ENCODE measurements around the gene PIP5KL1.

DNA sequence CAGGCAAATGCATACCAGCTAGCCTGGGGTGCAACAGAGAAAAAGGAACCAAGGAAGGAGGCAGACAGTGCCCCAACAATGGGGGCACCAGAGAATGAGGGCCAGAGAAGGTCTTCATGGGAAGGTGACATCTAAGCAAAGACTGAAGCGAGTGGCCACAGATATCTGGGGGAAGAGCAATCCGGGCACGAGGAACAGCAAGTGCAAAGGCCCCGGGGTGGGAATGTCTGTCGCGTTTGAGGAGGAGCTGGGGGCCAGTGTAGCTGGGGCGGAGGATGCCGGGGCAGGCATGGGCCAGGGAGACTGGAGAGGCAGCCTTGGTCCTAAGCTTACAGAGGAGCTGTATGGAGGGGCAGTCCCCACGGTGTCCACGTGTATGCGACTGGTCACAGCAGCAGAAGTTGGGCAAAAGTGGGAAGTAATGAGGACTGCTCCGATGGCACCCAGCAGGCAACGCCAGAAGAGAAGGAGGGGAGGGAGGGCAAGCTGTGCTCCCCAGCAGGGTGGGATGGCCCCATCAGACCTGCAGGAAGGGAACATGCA, 31.1 kb upstream of the PIP5KL1 start:
- no peak for TF ChIP-seq MYC (IDR thresholded peaks at IDR 0.05; ENCODE audit: low read depth, low read length)
- TF ChIP-seq, protein P1, sequence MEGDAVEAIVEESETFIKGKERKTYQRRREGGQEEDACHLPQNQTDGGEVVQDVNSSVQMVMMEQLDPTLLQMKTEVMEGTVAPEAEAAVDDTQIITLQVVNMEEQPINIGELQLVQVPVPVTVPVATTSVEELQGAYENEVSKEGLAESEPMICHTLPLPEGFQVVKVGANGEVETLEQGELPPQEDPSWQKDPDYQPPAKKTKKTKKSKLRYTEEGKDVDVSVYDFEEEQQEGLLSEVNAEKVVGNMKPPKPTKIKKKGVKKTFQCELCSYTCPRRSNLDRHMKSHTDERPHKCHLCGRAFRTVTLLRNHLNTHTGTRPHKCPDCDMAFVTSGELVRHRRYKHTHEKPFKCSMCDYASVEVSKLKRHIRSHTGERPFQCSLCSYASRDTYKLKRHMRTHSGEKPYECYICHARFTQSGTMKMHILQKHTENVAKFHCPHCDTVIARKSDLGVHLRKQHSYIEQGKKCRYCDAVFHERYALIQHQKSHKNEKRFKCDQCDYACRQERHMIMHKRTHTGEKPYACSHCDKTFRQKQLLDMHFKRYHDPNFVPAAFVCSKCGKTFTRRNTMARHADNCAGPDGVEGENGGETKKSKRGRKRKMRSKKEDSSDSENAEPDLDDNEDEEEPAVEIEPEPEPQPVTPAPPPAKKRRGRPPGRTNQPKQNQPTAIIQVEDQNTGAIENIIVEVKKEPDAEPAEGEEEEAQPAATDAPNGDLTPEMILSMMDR (IDR thresholded peaks at IDR 0.05; ENCODE audit: extremely low read depth in 1 of 2, insufficient read depth in 1 of 2, low read depth in 1 of 2, low read length in 2 of 2) = no peak
- TF ChIP-seq POLR2A (IDR thresholded peaks at IDR 0.05; ENCODE audit: low read depth, low read length) = no peak
- no peak for TF ChIP-seq JUN (IDR thresholded peaks at IDR 0.05; ENCODE audit: borderline replicate concordance, insufficient read depth, insufficient read length, low read depth)
- TF ChIP-seq, protein P2, sequence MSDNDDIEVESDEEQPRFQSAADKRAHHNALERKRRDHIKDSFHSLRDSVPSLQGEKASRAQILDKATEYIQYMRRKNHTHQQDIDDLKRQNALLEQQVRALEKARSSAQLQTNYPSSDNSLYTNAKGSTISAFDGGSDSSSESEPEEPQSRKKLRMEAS (IDR thresholded peaks at IDR 0.05; ENCODE audit: insufficient read depth, insufficient read length) = no peak
- no peak for TF ChIP-seq EZH2 (IDR thresholded peaks at IDR 0.05; ENCODE audit: borderline replicate concordance, low read depth, low read length, severe bottlenecking)
- TF ChIP-seq POLR2AphosphoS5 (IDR thresholded peaks at IDR 0.05; ENCODE audit: insufficient read depth, low read depth, low read length) = no peak
- TF ChIP-seq GATA2 (IDR thresholded peaks at IDR 0.05; ENCODE audit: insufficient read depth, insufficient read length, low read depth, low read length) = no peak

All from endothelial cell of umbilical vein (primary cell).